GM21381 (cell line): ENCODE results near the gene SCN10A.

ENCODE experiments used
- ATAC-seq: cut with Tn5 transposase; IDR thresholded peaks from one replicate; pipeline ENCODE4 v1.9.1; 2021; ENCODE audit warnings: mild to moderate bottlenecking, moderate library complexity; ENCODE audit not compliant: unreplicated experiment

Gene SCN10A

GRCh38 chr3:38722781-38723568 is 93.0 kb downstream of the SCN10A start:
- no peak for ATAC-seq

DNA sequence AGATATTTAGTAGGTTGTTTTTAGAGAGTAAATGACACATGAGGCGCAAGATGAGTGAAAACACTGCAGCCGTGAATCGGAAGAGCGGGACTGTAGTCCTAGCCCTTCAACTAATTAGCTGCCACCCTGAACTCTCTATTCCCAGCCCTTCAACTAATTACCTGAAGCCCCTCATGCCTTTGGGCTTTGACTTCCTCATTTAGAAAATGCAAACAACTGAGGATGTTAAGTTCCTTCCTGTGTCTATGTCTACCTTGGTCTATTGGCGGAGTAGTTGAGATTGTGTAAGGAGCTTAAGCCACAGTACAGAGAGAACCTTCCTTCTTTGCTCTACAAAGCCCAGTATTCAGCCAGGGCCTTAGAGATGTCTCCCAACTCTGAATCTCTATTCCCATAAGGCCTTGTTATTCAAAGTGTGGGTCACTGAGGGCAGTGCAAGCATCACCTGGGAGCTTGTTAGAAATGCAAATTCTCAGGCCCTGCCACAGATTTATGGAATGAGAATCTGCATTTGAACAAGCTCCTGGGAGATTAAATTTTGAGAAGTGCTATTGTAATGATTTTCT is 94.7 kb downstream of the SCN10A start:
- no peak for ATAC-seq

DNA sequence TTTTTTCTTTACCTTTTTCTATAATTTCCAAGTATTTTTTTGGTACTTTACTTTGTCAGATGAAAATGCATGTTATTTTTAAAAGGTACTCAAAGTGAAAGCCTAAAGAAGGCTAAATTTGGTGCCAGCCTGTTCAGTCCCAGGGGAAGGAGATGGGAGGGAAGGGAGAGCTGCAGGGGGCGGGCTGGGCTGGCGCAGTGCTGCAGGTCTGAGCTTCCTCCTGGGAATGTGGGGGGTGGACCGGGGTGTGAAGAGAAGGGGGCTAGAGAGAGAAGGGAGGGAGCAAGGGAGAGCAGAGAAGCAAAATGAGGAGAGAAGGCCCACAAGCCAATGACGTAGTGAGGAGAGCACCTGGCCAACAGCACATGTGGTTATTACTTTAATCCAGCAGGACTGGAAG is 95.6 kb downstream of the SCN10A start:
- ATAC-seq, result no peak

GRCh38 chr3:38717355-38718240 is 98.4 kb downstream of the SCN10A start:
- ATAC-seq, result no peak

DNA sequence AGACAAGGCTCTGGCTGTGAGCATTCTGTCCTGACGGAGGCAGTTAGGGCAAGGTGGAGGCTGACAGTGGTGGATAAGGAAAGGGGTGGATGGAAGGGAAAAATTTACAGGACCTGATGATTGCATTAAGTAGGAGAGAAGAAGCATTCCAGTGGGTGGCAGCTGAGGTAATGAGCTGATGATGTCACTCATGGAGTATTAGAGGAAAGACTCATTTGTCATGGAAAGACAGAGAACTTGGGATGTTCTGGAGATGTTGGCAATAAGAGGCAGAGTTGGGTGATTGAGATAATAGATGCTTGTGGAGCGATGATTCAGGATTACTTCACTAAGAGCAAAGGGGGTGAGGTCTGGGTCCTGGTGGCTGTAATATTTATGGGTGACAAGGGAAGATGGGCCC is 102.9 kb downstream of the SCN10A start:
- ATAC-seq, result no peak

GRCh38 chr3:38711321-38711720 is 104.7 kb downstream of the SCN10A start:
- no peak for ATAC-seq

DNA sequence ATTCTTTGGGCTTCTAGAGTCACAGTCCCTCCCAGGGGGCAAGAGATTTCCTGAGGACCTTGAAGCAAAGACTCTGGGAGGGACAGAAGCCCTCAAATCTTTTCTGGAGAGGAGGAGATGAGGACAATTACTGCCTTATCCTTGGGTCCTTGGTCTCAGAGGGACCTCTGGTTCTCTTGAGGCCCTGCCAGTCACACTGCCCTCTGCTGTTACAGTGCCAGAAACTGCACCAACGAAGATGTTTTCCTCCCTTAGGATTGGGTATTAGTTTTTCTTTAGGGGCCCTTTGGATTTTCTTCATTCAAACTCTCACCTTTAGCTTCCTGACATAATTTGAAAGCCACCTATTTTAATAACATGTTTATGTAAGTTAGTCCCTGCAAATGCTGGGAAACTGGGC is 108.3 kb downstream of the SCN10A start:
- no peak for ATAC-seq

- no peak for ATAC-seq
Measured at GRCh38 chr3:38706961-38707360, 109.1 kb downstream of the SCN10A start.

GRCh38 chr3:38702231-38702630 is 113.8 kb downstream of the SCN10A start:
- no peak for ATAC-seq

- no peak for ATAC-seq
Measured at GRCh38 chr3:38698760-38699159, 117.3 kb downstream of the SCN10A start.

GRCh38 chr3:38698061-38698460 is 118.0 kb downstream of the SCN10A start:
- no peak for ATAC-seq

DNA sequence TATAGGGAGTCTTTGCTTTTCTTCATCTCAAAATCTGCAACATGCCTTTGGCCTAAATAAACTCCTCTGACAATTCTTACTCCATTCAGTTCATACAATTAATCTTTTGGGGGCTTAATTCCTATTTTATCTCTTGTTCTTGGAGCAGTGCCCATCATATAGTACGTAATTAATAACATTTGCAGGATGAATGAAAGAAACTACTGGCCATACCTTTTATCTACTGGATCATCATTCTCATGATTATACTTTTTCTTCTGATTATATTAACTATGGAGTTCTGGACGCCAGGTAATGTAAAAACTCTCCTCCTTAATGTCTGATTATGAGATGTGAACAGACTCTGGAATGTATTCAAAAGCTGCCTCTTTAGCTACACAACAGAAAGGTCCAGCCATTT is 120.0 kb downstream of the SCN10A start:
- no peak for ATAC-seq

DNA sequence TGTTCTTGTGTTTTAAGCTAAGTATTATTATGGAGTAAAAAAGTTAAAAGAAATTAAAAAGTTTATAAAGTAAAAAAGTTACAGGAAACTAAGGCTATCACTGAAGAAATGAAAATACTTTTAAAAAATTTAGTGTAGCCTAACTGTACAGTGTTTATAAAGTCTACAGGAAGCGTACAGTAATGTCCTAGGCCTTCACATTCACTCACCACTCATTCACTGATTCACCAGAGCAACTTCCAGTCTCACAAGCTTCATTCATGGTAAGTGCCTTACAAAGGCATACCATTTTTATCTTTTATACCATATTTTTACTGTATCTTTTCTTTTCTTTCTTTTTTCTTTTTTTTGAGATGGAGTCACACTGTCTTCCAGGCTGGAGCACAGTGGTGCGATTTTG is 125.8 kb downstream of the SCN10A start:
- ATAC-seq, result no peak

GRCh38 chr3:38689774-38690173 is 126.2 kb downstream of the SCN10A start:
- ATAC-seq, result no peak

- ATAC-seq, result no peak
Measured at GRCh38 chr3:38689346-38689745, 126.7 kb downstream of the SCN10A start.

GRCh38 chr3:38687321-38687720 is 128.7 kb downstream of the SCN10A start:
- ATAC-seq, result no peak

GRCh38 chr3:38684546-38684945 is 131.5 kb downstream of the SCN10A start:
- no peak for ATAC-seq

GRCh38 chr3:38669668-38670067 is 146.3 kb downstream of the SCN10A start:
- no peak for ATAC-seq

- no peak for ATAC-seq
Measured at GRCh38 chr3:38662544-38662943, 153.5 kb downstream of the SCN10A start.

DNA sequence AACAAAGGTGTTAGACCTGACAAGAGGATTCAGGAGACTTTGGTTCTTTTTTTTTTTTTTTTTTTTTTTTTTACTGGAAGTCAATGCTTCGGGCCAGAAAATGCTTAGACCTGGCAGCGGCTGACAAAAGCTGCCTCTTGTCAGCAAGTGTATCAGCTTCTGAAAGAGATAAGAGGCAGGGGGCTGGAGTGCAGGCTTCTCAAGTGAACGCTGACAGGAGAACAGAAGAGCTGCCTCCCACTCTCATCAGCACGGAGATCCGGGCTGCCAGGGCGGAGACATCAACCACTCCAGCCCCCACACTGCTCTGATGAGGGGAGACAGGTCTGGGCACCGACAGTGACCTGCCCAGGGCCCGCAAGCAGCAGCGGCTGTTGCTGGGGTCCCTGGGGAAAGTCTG is 157.2 kb downstream of the SCN10A start:
- ATAC-seq, result no peak

- ATAC-seq, result no peak
Measured at GRCh38 chr3:38657369-38657768, 158.6 kb downstream of the SCN10A start.
